HepG2 (cell line): Measurements from ENCODE around the gene ETF1. TPM values are rescaled to one million over a fixed set of nuclear protein-coding genes. Genes with fewer than 3 reads are reported as not detected.

Experiments
- KLF12 ChIP-seq: sonication (generic); formaldehyde crosslinking; IDR thresholded peaks from 2 replicates; pipeline ENCODE4 v1.4.0; 2020; ENCODE audit warnings: missing genetic modification reagents, borderline replicate concordance
- KLF15 ChIP-seq: sonication (generic); formaldehyde crosslinking; IDR thresholded peaks from 2 replicates; pipeline ENCODE4 v1.8.1; 2023; ENCODE audit warnings: borderline replicate concordance, mild to moderate bottlenecking, inconsistent platforms, missing genetic modification reagents, mixed read lengths
- KLF16 ChIP-seq, 2 experiments: sonication (generic) in 1 of 2; formaldehyde crosslinking in 1 of 2; IDR thresholded peaks; 2 replicates each; pipeline versions ENCODE4 v1.6.1 to v1.8.0; 2016 to 2023; ENCODE audit warnings: missing genetic modification reagents in 2 of 2, missing compliant biosample characterization in 1 of 2
- MED1 ChIP-seq: sonication (generic); formaldehyde crosslinking; IDR thresholded peaks from 2 replicates; pipeline ENCODE4 v1.4.0; 2020; ENCODE audit warnings: missing genetic modification reagents
- RFX3 ChIP-seq: IDR thresholded peaks from 2 replicates; pipeline ENCODE4 v1.6.1; 2016; ENCODE audit warnings: missing biosample characterization, missing genetic modification reagents
- RFX5 ChIP-seq: IDR thresholded peaks from 2 replicates; pipeline ENCODE4 v1.6.1; 2011; ENCODE audit warnings: low read depth, low read length, improper control_type of control experiment
- RFXAP ChIP-seq: sonication (generic); formaldehyde crosslinking; IDR thresholded peaks from 2 replicates; pipeline ENCODE4 v1.4.0; 2020; ENCODE audit warnings: missing genetic modification reagents, borderline replicate concordance
- RNF2 ChIP-seq: fragments of 450-650 bp; conservative IDR thresholded peaks from 2 replicates; pipeline ENCODE4 v1.6.1; 2016; ENCODE audit warnings: low read depth
- SRF ChIP-seq: IDR thresholded peaks from 2 replicates; pipeline ENCODE4 v1.6.1; 2011; ENCODE audit warnings: mild to moderate bottlenecking, low read depth, low read length, moderate library complexity
- TBL1XR1 ChIP-seq: fragments of 150-350 bp; IDR thresholded peaks from 2 replicates; pipeline ENCODE4 v1.6.1; 2014; ENCODE audit warnings: borderline replicate concordance, low read length; ENCODE audit not compliant: partially characterized antibody
- TBX3 ChIP-seq: fragments of 450-650 bp; IDR thresholded peaks from 2 replicates; pipeline ENCODE4 v1.6.1; 2017; ENCODE audit warnings: antibody characterized with exemption, mild to moderate bottlenecking, inconsistent platforms, borderline replicate concordance
- THAP11 ChIP-seq: IDR thresholded peaks from 2 replicates; pipeline ENCODE4 v1.6.1; 2016; ENCODE audit warnings: missing biosample characterization, missing genetic modification reagents
- YEATS4 ChIP-seq: sonication (generic); formaldehyde crosslinking; IDR thresholded peaks from 2 replicates; pipeline ENCODE4 v1.4.0; 2020; ENCODE audit warnings: missing genetic modification reagents, borderline replicate concordance
- ZFP36 ChIP-seq: fragments of 150-350 bp; IDR thresholded peaks from 2 replicates; pipeline ENCODE4 v1.6.1; 2018; ENCODE audit warnings: borderline replicate concordance, low read length, low read depth; ENCODE audit not compliant: partially characterized antibody
- ZMYM2 ChIP-seq: sonication (generic); formaldehyde crosslinking; IDR thresholded peaks from 2 replicates; pipeline ENCODE4 v1.8.0; 2022; ENCODE audit warnings: mild to moderate bottlenecking, missing genetic modification reagents
- ZNF263 ChIP-seq: sonication (generic); formaldehyde crosslinking; IDR thresholded peaks from 2 replicates; pipeline ENCODE4 v1.4.0; 2020; ENCODE audit warnings: missing genetic modification reagents
- ZNF331 ChIP-seq: sonication (generic); formaldehyde crosslinking; IDR thresholded peaks from 2 replicates; pipeline ENCODE4 v1.4.0; 2020; ENCODE audit warnings: missing genetic modification reagents
- ZNF335 ChIP-seq: sonication (generic); formaldehyde crosslinking; IDR thresholded peaks from 2 replicates; pipeline ENCODE4 v1.4.0; 2020; ENCODE audit warnings: missing genetic modification reagents
- ZNF362 ChIP-seq: sonication (generic); formaldehyde crosslinking; IDR thresholded peaks from 2 replicates; pipeline ENCODE4 v1.4.0; 2020; ENCODE audit warnings: missing genetic modification reagents, mild to moderate bottlenecking, borderline replicate concordance
- ZNF547 ChIP-seq: sonication (generic); formaldehyde crosslinking; IDR thresholded peaks from 2 replicates; pipeline ENCODE4 v1.5.1; 2020; ENCODE audit warnings: mild to moderate bottlenecking, missing genetic modification reagents
- ZNF703 ChIP-seq: sonication (generic); formaldehyde crosslinking; IDR thresholded peaks from 2 replicates; pipeline ENCODE4 v1.5.1; 2020; ENCODE audit warnings: missing genetic modification reagents, mild to moderate bottlenecking, moderate library complexity, borderline replicate concordance
- ZNF710 ChIP-seq: sonication (generic); formaldehyde crosslinking; IDR thresholded peaks from 2 replicates; pipeline ENCODE4 v1.5.0; 2020; ENCODE audit warnings: mild to moderate bottlenecking, missing genetic modification reagents, borderline replicate concordance
- ZNF792 ChIP-seq: IDR thresholded peaks from 2 replicates; pipeline ENCODE4 v1.6.1; 2016
- ZNF841 ChIP-seq: sonication (generic); formaldehyde crosslinking; IDR thresholded peaks from 2 replicates; pipeline ENCODE4 v1.8.1; 2023; ENCODE audit warnings: missing genetic modification reagents, borderline replicate concordance
- ZSCAN12 ChIP-seq: sonication (generic); formaldehyde crosslinking; IDR thresholded peaks from 2 replicates; pipeline ENCODE4 v1.9.0; 2021; ENCODE audit warnings: mild to moderate bottlenecking, missing genetic modification reagents
- polyA plus RNA-seq, 8 experiments: library from polyadenylated mRNA; depleted of rRNA in 3 of 8; stranded (reverse) in 7 of 8; unstranded in 1 of 8; fragments of >200 nt; fragmentation: Illumina TruSeq in 4 of 8; extraction: Trizol in 4 of 8; gene quantifications; 2 replicates each; pipeline versions ENCODE4 v1.2.1 to v1.2.3, GENCODE V29; 2011 to 2016; ENCODE audit warnings: low read depth in 4 of 8, missing spikeins in 1 of 8, mixed read lengths in 1 of 8; ENCODE audit not compliant: insufficient read depth in 1 of 8
- total RNA-seq, 5 experiments: library from RNA; depleted of rRNA; stranded (reverse); fragments of >200 nt; fragmentation: Illumina TruSeq; extraction: Trizol; gene quantifications; 2 replicates each; pipeline ENCODE4 v1.2.3, GENCODE V29; 2016; ENCODE audit warnings: low read depth in 1 of 5
- TF ChIP-seq, protein P1 (sequence below): sonication (generic); formaldehyde crosslinking; IDR thresholded peaks from 2 replicates; pipeline ENCODE4 v1.8.1; 2023; ENCODE audit warnings: mild to moderate bottlenecking, missing genetic modification reagents

Gene ETF1
- total and polyA plus RNA-seq, 2 of the 13 experiments (the other 11 are each of a cell fraction or from before 2014, with no cell fraction given), result 52.1 to 184 TPM

GRCh38 chr5:138491669-138492559 lies 51.1 kb downstream of the ETF1 start (continued):
- TF ChIP-seq TBX3 (no peak), ZFP36 (peak; percentile 88), ZSCAN12 (CRISPR knock-in tag) (peak; percentile 52; the same call in 1 of the 2 replicates), ZNF710 (CRISPR knock-in tag) (0 out of 2 replicates have a peak, but pooled peaks have one; percentile 39), RNF2 (0 out of 2 replicates have a peak, but pooled peaks have one; percentile 34), ZNF792 (CRISPR knock-in tag) (no peak), RFX3 (CRISPR knock-in tag) (no peak), ZNF335 (no peak), SRF (peak; percentile 100), MED1 (CRISPR knock-in tag) (peak; percentile 42; the same call in 1 of the 2 replicates), ZNF547 (peak; percentile 12), ZNF703 (0 out of 2 replicates have a peak, but pooled peaks have one; percentile 40), TBL1XR1 (no peak), YEATS4 (CRISPR knock-in tag) (no peak), ZNF841 (CRISPR knock-in tag) (0 out of 2 replicates have a peak, but pooled peaks have one; percentile 36), RFXAP (CRISPR knock-in tag) (peak; percentile 46; the same call in 1 of the 2 replicates), THAP11 (CRISPR knock-in tag) (0 out of 2 replicates have a peak, but pooled peaks have one; percentile 26), ZNF263 (CRISPR knock-in tag) (peak; percentile 34; the same call in 1 of the 2 replicates), RFX5 (no peak), KLF12 (0 out of 2 replicates have a peak, but pooled peaks have one; percentile 35), KLF15 (0 out of 2 replicates have a peak, but pooled peaks have one; percentile 57), ZNF362 (0 out of 2 replicates have a peak, but pooled peaks have one; percentile 22), ZMYM2 (CRISPR knock-in tag) (no peak), ZNF331 (CRISPR knock-in tag) (peak; percentile 3; the same call in 1 of the 2 replicates), KLF16 (CRISPR knock-in tag; IDR thresholded peaks at IDR 0.05) (0 out of 4 replicates have a peak, but pooled peaks of 1 of the 2 experiments have one; percentile 21)
- TF ChIP-seq, protein P1, sequence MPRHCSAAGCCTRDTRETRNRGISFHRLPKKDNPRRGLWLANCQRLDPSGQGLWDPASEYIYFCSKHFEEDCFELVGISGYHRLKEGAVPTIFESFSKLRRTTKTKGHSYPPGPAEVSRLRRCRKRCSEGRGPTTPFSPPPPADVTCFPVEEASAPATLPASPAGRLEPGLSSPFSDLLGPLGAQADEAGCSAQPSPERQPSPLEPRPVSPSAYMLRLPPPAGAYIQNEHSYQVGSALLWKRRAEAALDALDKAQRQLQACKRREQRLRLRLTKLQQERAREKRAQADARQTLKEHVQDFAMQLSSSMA (CRISPR knock-in tag), result 0 out of 2 replicates have a peak, but pooled peaks have one; percentile 30
